WTC11 (cell line): Measurements from ENCODE around the gene PTPRN.

Experiments
- CBFB ChIP-seq: sonication (generic); formaldehyde crosslinking; IDR thresholded peaks from 2 replicates; pipeline ENCODE4 v1.8.1; 2022; ENCODE audit warnings: mild to moderate bottlenecking, low read depth, missing genetic modification reagents
- CREM ChIP-seq: sonication (generic); formaldehyde crosslinking; IDR thresholded peaks from 2 replicates; pipeline ENCODE4 v1.8.1; 2022; ENCODE audit warnings: mild to moderate bottlenecking, missing genetic modification reagents, moderate library complexity
- ESRRA ChIP-seq: sonication (generic); formaldehyde crosslinking; IDR thresholded peaks from 2 replicates; pipeline ENCODE4 v1.8.1; 2022; ENCODE audit warnings: mild to moderate bottlenecking, missing genetic modification reagents, borderline replicate concordance
- FOXK1 ChIP-seq: sonication (generic); formaldehyde crosslinking; IDR thresholded peaks from 2 replicates; pipeline ENCODE4 v1.8.0; 2022; ENCODE audit warnings: mild to moderate bottlenecking, moderate library complexity, missing genetic modification reagents
- HMGA2 ChIP-seq: fragments of 250-450 bp; sonication (Bioruptor Pico); IDR thresholded peaks from 2 replicates; pipeline ENCODE4 v1.4.0; 2021; ENCODE audit warnings: mild to moderate bottlenecking, moderate library complexity
- JUN ChIP-seq: sonication (generic); formaldehyde crosslinking; IDR thresholded peaks from 2 replicates; pipeline ENCODE4 v1.8.0; 2023; ENCODE audit warnings: mild to moderate bottlenecking, missing genetic modification reagents
- SP1 ChIP-seq: sonication (generic); formaldehyde crosslinking; conservative IDR thresholded peaks from 2 replicates; pipeline ENCODE4 v1.8.1; 2022; ENCODE audit warnings: missing genetic modification reagents
- ZNF121 ChIP-seq: sonication (generic); formaldehyde crosslinking; IDR thresholded peaks from 2 replicates; pipeline ENCODE4 v1.8.0; 2023; ENCODE audit warnings: missing genetic modification reagents
- ZNF232 ChIP-seq: sonication (generic); formaldehyde crosslinking; IDR thresholded peaks from 2 replicates; pipeline ENCODE4 v1.8.0; 2022; ENCODE audit warnings: mild to moderate bottlenecking, missing genetic modification reagents
- ZNF416 ChIP-seq: fragments of 250-450 bp; sonication (Bioruptor Pico); IDR thresholded peaks from 2 replicates; pipeline ENCODE4 v1.9.0; 2021; ENCODE audit warnings: mild to moderate bottlenecking, inconsistent platforms
- TF ChIP-seq, protein P1 (sequence below): sonication (generic); formaldehyde crosslinking; IDR thresholded peaks from 2 replicates; pipeline ENCODE4 v1.8.0; 2023; ENCODE audit warnings: missing genetic modification reagents
- TF ChIP-seq, protein P2 (sequence below): fragments of 200-600 bp; IDR thresholded peaks from 2 replicates; pipeline ENCODE4 v1.8.0; 2022; ENCODE audit warnings: antibody characterized with exemption
- TF ChIP-seq, protein P3 (sequence below): sonication (generic); formaldehyde crosslinking; conservative IDR thresholded peaks from 2 replicates; pipeline ENCODE4 v1.8.1; 2022; ENCODE audit warnings: mild to moderate bottlenecking, missing genetic modification reagents

GRCh38 chr2:219251656-219252055 is 57.5 kb downstream of the PTPRN start:
- TF ChIP-seq, protein P1, sequence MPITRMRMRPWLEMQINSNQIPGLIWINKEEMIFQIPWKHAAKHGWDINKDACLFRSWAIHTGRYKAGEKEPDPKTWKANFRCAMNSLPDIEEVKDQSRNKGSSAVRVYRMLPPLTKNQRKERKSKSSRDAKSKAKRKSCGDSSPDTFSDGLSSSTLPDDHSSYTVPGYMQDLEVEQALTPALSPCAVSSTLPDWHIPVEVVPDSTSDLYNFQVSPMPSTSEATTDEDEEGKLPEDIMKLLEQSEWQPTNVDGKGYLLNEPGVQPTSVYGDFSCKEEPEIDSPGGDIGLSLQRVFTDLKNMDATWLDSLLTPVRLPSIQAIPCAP (CRISPR knock-in tag): no peak
- TF ChIP-seq, protein P2, sequence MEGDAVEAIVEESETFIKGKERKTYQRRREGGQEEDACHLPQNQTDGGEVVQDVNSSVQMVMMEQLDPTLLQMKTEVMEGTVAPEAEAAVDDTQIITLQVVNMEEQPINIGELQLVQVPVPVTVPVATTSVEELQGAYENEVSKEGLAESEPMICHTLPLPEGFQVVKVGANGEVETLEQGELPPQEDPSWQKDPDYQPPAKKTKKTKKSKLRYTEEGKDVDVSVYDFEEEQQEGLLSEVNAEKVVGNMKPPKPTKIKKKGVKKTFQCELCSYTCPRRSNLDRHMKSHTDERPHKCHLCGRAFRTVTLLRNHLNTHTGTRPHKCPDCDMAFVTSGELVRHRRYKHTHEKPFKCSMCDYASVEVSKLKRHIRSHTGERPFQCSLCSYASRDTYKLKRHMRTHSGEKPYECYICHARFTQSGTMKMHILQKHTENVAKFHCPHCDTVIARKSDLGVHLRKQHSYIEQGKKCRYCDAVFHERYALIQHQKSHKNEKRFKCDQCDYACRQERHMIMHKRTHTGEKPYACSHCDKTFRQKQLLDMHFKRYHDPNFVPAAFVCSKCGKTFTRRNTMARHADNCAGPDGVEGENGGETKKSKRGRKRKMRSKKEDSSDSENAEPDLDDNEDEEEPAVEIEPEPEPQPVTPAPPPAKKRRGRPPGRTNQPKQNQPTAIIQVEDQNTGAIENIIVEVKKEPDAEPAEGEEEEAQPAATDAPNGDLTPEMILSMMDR: no peak
- TF ChIP-seq CBFB (CRISPR knock-in tag) (no peak), ZNF121 (CRISPR knock-in tag) (no peak), ZNF416 (CRISPR knock-in tag) (no peak), CREM (CRISPR knock-in tag) (no peak), JUN (CRISPR knock-in tag) (no peak), ZNF232 (CRISPR knock-in tag) (no peak), FOXK1 (CRISPR knock-in tag) (no peak), ESRRA (CRISPR knock-in tag) (no peak), SP1 (CRISPR knock-in tag) (no peak), HMGA2 (CRISPR knock-in tag) (no peak)
- TF ChIP-seq, protein P3, sequence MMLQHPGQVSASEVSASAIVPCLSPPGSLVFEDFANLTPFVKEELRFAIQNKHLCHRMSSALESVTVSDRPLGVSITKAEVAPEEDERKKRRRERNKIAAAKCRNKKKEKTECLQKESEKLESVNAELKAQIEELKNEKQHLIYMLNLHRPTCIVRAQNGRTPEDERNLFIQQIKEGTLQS (CRISPR knock-in tag): no peak
